Activated naive CD8-positive, alpha-beta T cell treated with anti-CD3 and anti-CD28 coated beads for 36 hours (primary cell): ENCODE results near the gene B4GAT1. TPM values are rescaled to one million over a fixed set of nuclear protein-coding genes. Genes with fewer than 3 reads are reported as not detected.

Experiments
- DNase-seq: peaks from one replicate; pipeline ENCODE4 v3.0.0; 2021
- H3K27ac Mint-ChIP-seq: one replicate; pipeline ENCODE4 v1.8.0; 2022; ENCODE audit warnings: mild to moderate bottlenecking, moderate library complexity, mixed read lengths
- H3K27me3 Mint-ChIP-seq: one replicate; pipeline ENCODE4 v1.8.0; 2022; ENCODE audit warnings: mild to moderate bottlenecking, mixed read lengths
- H3K36me3 Mint-ChIP-seq: one replicate; pipeline ENCODE4 v1.8.0; 2021; ENCODE audit warnings: mild to moderate bottlenecking, mixed read lengths
- H3K4me1 Mint-ChIP-seq: one replicate; pipeline ENCODE4 v1.8.0; 2021; ENCODE audit warnings: mixed read lengths
- H3K4me3 Mint-ChIP-seq: one replicate; pipeline ENCODE4 v1.8.0; 2022; ENCODE audit warnings: mild to moderate bottlenecking, moderate library complexity, mixed read lengths
- H3K9me3 Mint-ChIP-seq: one replicate; pipeline ENCODE4 v1.8.0; 2022; ENCODE audit warnings: mixed read lengths
- total RNA-seq, 2 experiments: library from RNA; stranded (reverse); gene quantifications; one replicate each; pipeline ENCODE4 v1.2.3, GENCODE V29; 2021

B4GAT1 gene
- total RNA-seq, 2 experiments from 2014 or later = 9.5 to 10.0 TPM

- peaks cover 2% of the 10 kb centered on the region for H3K36me3 Mint-ChIP-seq
- H3K27ac Mint-ChIP-seq = no peak overlapping the region
- H3K9me3 Mint-ChIP-seq = no peaks in the 10 kb centered on the region
- H3K27me3 Mint-ChIP-seq = no peaks in the 10 kb centered on the region
- peaks cover 27% of the 10 kb centered on the region for H3K4me1 Mint-ChIP-seq
- no peak overlapping the region for H3K4me3 Mint-ChIP-seq
- no peak for DNase-seq
Observed at GRCh38 chr11:66333896-66334604, 13.4 kb downstream of the B4GAT1 start.

- no peaks in the 10 kb centered on the region for H3K9me3 Mint-ChIP-seq
- no peak overlapping the region for H3K4me3 Mint-ChIP-seq
- no peak overlapping the region for H3K27ac Mint-ChIP-seq
- DNase-seq = no peak
- H3K4me1 Mint-ChIP-seq = peaks cover 31% of the 10 kb centered on the region
- no peaks in the 10 kb centered on the region for H3K36me3 Mint-ChIP-seq
- H3K27me3 Mint-ChIP-seq = no peaks in the 10 kb centered on the region
Observed at GRCh38 chr11:66333220-66333877, 14.1 kb downstream of the B4GAT1 start.

- Mint-ChIP-seq H3K4me3 (no peak overlapping the region), H3K36me3 (no peaks in the 10 kb centered on the region), H3K27ac (no peak overlapping the region), H3K27me3 (no peaks in the 10 kb centered on the region), H3K4me1 (peaks cover 33% of the 10 kb centered on the region), H3K9me3 (no peaks in the 10 kb centered on the region)
- no peak for DNase-seq
Observed at GRCh38 chr11:66332371-66333219, 14.8 kb downstream of the B4GAT1 start.

- Mint-ChIP-seq H3K9me3 (no peaks in the 10 kb centered on the region), H3K4me3 (no peak overlapping the region), H3K4me1 (peaks cover 29% of the 10 kb centered on the region), H3K27me3 (no peaks in the 10 kb centered on the region), H3K36me3 (no peaks in the 10 kb centered on the region), H3K27ac (no peak overlapping the region)
- DNase-seq = no peak
Observed at GRCh38 chr11:66331542-66332370, 15.7 kb downstream of the B4GAT1 start.

- Mint-ChIP-seq H3K27ac (no peak overlapping the region), H3K36me3 (no peaks in the 10 kb centered on the region)
Observed at GRCh38 chr11:66330931-66331330, 16.5 kb downstream of the B4GAT1 start.

GRCh38 chr11:66329165-66329673, 18.2 kb downstream of the B4GAT1 start:
- no peak overlapping the region for H3K4me3 Mint-ChIP-seq
- no peaks in the 10 kb centered on the region for H3K9me3 Mint-ChIP-seq
- no peak for DNase-seq
- no peaks in the 10 kb centered on the region for H3K27me3 Mint-ChIP-seq
- H3K36me3 Mint-ChIP-seq = no peaks in the 10 kb centered on the region
- no peak overlapping the region for H3K27ac Mint-ChIP-seq
- peaks cover 26% of the 10 kb centered on the region for H3K4me1 Mint-ChIP-seq

More at GRCh38 chr11:66330931-66331330, 16.5 kb downstream of the B4GAT1 start:
- peaks cover 25% of the 10 kb centered on the region for H3K4me1 Mint-ChIP-seq
- no peaks in the 10 kb centered on the region for H3K9me3 Mint-ChIP-seq
- DNase-seq = no peak
- H3K4me3 Mint-ChIP-seq = no peak overlapping the region
- H3K27me3 Mint-ChIP-seq = no peaks in the 10 kb centered on the region

GRCh38 chr11:66328302-66329144, 18.9 kb downstream of the B4GAT1 start:
- H3K4me1 Mint-ChIP-seq = peaks cover 26% of the 10 kb centered on the region

GRCh38 chr11:66328031-66328301, 19.5 kb downstream of the B4GAT1 start:
- Mint-ChIP-seq H3K4me3 (no peak overlapping the region), H3K4me1 (peaks cover 26% of the 10 kb centered on the region), H3K27ac (peak overlapping the region; percentile 26), H3K27me3 (no peaks in the 10 kb centered on the region), H3K36me3 (no peaks in the 10 kb centered on the region), H3K9me3 (no peaks in the 10 kb centered on the region)
- DNase-seq = no peak

More at GRCh38 chr11:66328302-66329144, 18.9 kb downstream of the B4GAT1 start:
- peak; percentile 85 for DNase-seq
- Mint-ChIP-seq H3K27me3 (no peaks in the 10 kb centered on the region), H3K27ac (peak overlapping the region; percentile 26), H3K36me3 (no peaks in the 10 kb centered on the region), H3K4me3 (peak overlapping the region; percentile 62), H3K9me3 (no peaks in the 10 kb centered on the region)

GRCh38 chr11:66327171-66328030, 20.0 kb downstream of the B4GAT1 start:
- Mint-ChIP-seq H3K4me3 (no peak overlapping the region), H3K36me3 (no peaks in the 10 kb centered on the region), H3K27me3 (no peaks in the 10 kb centered on the region), H3K4me1 (peaks cover 29% of the 10 kb centered on the region), H3K27ac (peak overlapping the region; percentile 26), H3K9me3 (no peaks in the 10 kb centered on the region)
- DNase-seq = no peak

- Mint-ChIP-seq H3K4me1 (peaks cover 32% of the 10 kb centered on the region), H3K4me3 (no peak overlapping the region)
Observed at GRCh38 chr11:66326261-66327111, 20.9 kb downstream of the B4GAT1 start.

GRCh38 chr11:66325263-66325671, 22.2 kb downstream of the B4GAT1 start:
- no peak overlapping the region for H3K27ac Mint-ChIP-seq
- no peak overlapping the region for H3K4me3 Mint-ChIP-seq
- DNase-seq = no peak
- no peaks in the 10 kb centered on the region for H3K27me3 Mint-ChIP-seq
- H3K4me1 Mint-ChIP-seq = peaks cover 33% of the 10 kb centered on the region
- H3K9me3 Mint-ChIP-seq = peaks cover 3% of the 10 kb centered on the region
- peaks cover under 1% of the 10 kb centered on the region for H3K36me3 Mint-ChIP-seq

More at GRCh38 chr11:66326261-66327111, 20.9 kb downstream of the B4GAT1 start:
- H3K9me3 Mint-ChIP-seq = no peaks in the 10 kb centered on the region
- no peaks in the 10 kb centered on the region for H3K27me3 Mint-ChIP-seq
- H3K36me3 Mint-ChIP-seq = no peaks in the 10 kb centered on the region
- peak overlapping the region; percentile 80 for H3K27ac Mint-ChIP-seq
- DNase-seq = peak; percentile 58

- Mint-ChIP-seq H3K27ac (no peak overlapping the region), H3K9me3 (peaks cover 8% of the 10 kb centered on the region), H3K4me1 (peaks cover 37% of the 10 kb centered on the region), H3K36me3 (peaks cover 2% of the 10 kb centered on the region), H3K27me3 (no peaks in the 10 kb centered on the region), H3K4me3 (no peak overlapping the region)
- DNase-seq = no peak
Observed at GRCh38 chr11:66324664-66325063, 22.8 kb downstream of the B4GAT1 start.
